ENCODE results near the gene OXNAD1.

OXNAD1 gene

GRCh38 chr3:16247282-16248061 lies 17.5 kb upstream of the OXNAD1 start:
- peak; percentile 46 to 61 for DNase-seq (ENCODE audit: low read depth in 1 of 2, low spot score in 1 of 2)

- no peak for DNase-seq (ENCODE audit: low read depth in 1 of 2, low spot score in 1 of 2)
Measured at GRCh38 chr3:16248556-16248955, 16.5 kb upstream of the OXNAD1 start.

- DNase-seq (ENCODE audit: low read depth in 1 of 2, low spot score in 1 of 2): no peak
Measured at GRCh38 chr3:16249336-16249735, 15.7 kb upstream of the OXNAD1 start.

GRCh38 chr3:16249886-16250285 lies 15.1 kb upstream of the OXNAD1 start:
- DNase-seq (ENCODE audit: low read depth in 1 of 2, low spot score in 1 of 2): no peak

- no peak for DNase-seq (ENCODE audit: low read depth in 1 of 2, low spot score in 1 of 2)
Measured at GRCh38 chr3:16251316-16252085, 13.5 kb upstream of the OXNAD1 start.

- DNase-seq (ENCODE audit: low read depth in 1 of 2, low spot score in 1 of 2): no peak
Measured at GRCh38 chr3:16252243-16252978, 12.6 kb upstream of the OXNAD1 start.

- no peak for DNase-seq (ENCODE audit: low read depth in 1 of 2, low spot score in 1 of 2)
Measured at GRCh38 chr3:16252988-16253387, 12.0 kb upstream of the OXNAD1 start.

GRCh38 chr3:16253601-16254000 lies 11.4 kb upstream of the OXNAD1 start:
- no peak for DNase-seq (ENCODE audit: low read depth in 1 of 2, low spot score in 1 of 2)

- DNase-seq (ENCODE audit: low read depth in 1 of 2, low spot score in 1 of 2): no peak
Measured at GRCh38 chr3:16254916-16255315, 10.1 kb upstream of the OXNAD1 start.

- no peak for DNase-seq (ENCODE audit: low read depth in 1 of 2, low spot score in 1 of 2)
Measured at GRCh38 chr3:16255326-16255725, 9.7 kb upstream of the OXNAD1 start.

- DNase-seq (ENCODE audit: low read depth in 1 of 2, low spot score in 1 of 2): no peak
Measured at GRCh38 chr3:16255726-16256125, 9.3 kb upstream of the OXNAD1 start.

- no peak for DNase-seq (ENCODE audit: low read depth in 1 of 2, low spot score in 1 of 2)
Measured at GRCh38 chr3:16257309-16257708, 7.7 kb upstream of the OXNAD1 start.

GRCh38 chr3:16258177-16258576 lies 6.8 kb upstream of the OXNAD1 start:
- DNase-seq (ENCODE audit: low read depth in 1 of 2, low spot score in 1 of 2): no peak

- no peak for DNase-seq (ENCODE audit: low read depth in 1 of 2, low spot score in 1 of 2)
Measured at GRCh38 chr3:16258866-16259265, 6.1 kb upstream of the OXNAD1 start.

- no peak for DNase-seq (ENCODE audit: low read depth in 1 of 2, low spot score in 1 of 2)
Measured at GRCh38 chr3:16260046-16260445, 5.0 kb upstream of the OXNAD1 start.

GRCh38 chr3:16262174-16262573 lies 2.8 kb upstream of the OXNAD1 start:
- no peak for DNase-seq (ENCODE audit: low read depth in 1 of 2, low spot score in 1 of 2)

- DNase-seq (ENCODE audit: low read depth in 1 of 2, low spot score in 1 of 2): no peak
Measured at GRCh38 chr3:16264174-16264707, 771 bp upstream of the OXNAD1 start.

GRCh38 chr3:16265455-16265786 lies 409 bp downstream of the OXNAD1 start:
- DNase-seq (ENCODE audit: low read depth in 1 of 2, low spot score in 1 of 2): no peak

GRCh38 chr3:16266714-16267113 lies 1.7 kb downstream of the OXNAD1 start:
- DNase-seq (ENCODE audit: low read depth in 1 of 2, low spot score in 1 of 2): no peak

- no peak for DNase-seq (ENCODE audit: low read depth in 1 of 2, low spot score in 1 of 2)
Measured at GRCh38 chr3:16270855-16271254, 5.8 kb downstream of the OXNAD1 start.

- no peak for DNase-seq (ENCODE audit: low read depth in 1 of 2, low spot score in 1 of 2)
Measured at GRCh38 chr3:16272588-16272987, 7.6 kb downstream of the OXNAD1 start.

GRCh38 chr3:16273867-16274266 lies 8.9 kb downstream of the OXNAD1 start:
- no peak for DNase-seq (ENCODE audit: low read depth in 1 of 2, low spot score in 1 of 2)

Measured in activated T-helper 1 cell treated with anti-CD3 and anti-CD28 coated beads, Interleukin-2, amount 50 U/mL, for 16 hours (primary cell).